ENCODE data around the gene SPEG. TPM values are rescaled to one million over a fixed set of nuclear protein-coding genes. Genes with fewer than 3 reads are reported as not detected.

SPEG gene
- total and polyA plus RNA-seq, 2 of the 13 experiments (the other 11 are each of a cell fraction or from before 2014, with no cell fraction given) = 0.18 to 0.24 TPM

DNA sequence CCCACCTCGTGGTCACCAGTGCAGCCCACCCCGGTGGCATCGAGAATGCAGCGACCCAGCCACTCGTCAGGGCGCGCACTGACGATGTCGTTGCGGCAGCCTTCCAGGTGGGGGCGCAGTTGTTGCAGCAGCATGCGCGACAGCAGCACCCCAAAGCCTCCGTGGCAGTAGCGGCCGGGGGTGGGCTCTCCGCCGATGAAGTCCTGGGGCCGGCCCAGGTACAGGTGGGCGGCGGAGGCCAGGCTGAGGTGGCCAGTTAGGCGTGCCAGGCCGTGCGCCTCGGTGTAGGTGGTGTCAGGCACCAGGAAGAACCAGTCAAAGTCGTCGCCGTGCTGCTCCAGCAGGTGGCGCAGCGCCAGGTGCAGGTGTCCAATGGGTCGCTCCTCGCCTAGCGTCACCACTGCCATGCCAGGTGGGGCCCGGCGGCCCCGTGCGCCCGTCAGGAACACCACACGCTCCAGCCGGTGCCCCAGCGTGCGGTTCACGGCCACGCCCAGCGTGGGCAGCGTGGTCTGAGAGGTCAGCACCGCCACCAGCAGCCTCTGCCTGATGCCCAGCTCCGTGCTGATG is 107.1 kb downstream of the SPEG start (continued):
- TF ChIP-seq PLSCR1 (CRISPR knock-in tag; IDR thresholded peaks at IDR 0.05; ENCODE audit: borderline replicate concordance) (no peak), ZBTB42 (CRISPR knock-in tag; IDR thresholded peaks at IDR 0.05) (no peak), AFF4 (CRISPR knock-in tag; IDR thresholded peaks at IDR 0.05) (no peak), MEF2D (CRISPR knock-in tag; IDR thresholded peaks at IDR 0.05) (peak; percentile 87), ZNF292 (CRISPR knock-in tag; IDR thresholded peaks at IDR 0.05; ENCODE audit: borderline replicate concordance, low read depth) (no peak), ZNF766 (CRISPR knock-in tag; IDR thresholded peaks at IDR 0.05; ENCODE audit: borderline replicate concordance) (no peak), ZNF737 (CRISPR knock-in tag; IDR thresholded peaks at IDR 0.05; ENCODE audit: borderline replicate concordance) (no peak), ZBTB26 (CRISPR knock-in tag; IDR thresholded peaks at IDR 0.05; ENCODE audit: borderline replicate concordance) (peak; percentile 72; the same call in 1 of the 2 replicates), SRSF4 (IDR thresholded peaks at IDR 0.05; ENCODE audit: low read depth, low read length, poor library complexity, severe bottlenecking) (no peak), SUZ12 (IDR thresholded peaks at IDR 0.05; ENCODE audit: low read depth, low read length) (no peak), ERF (CRISPR knock-in tag; IDR thresholded peaks at IDR 0.05) (peak; percentile 80), ZNF331 (CRISPR knock-in tag; IDR thresholded peaks at IDR 0.05) (peak; percentile 82), ZNF337 (CRISPR knock-in tag; IDR thresholded peaks at IDR 0.05; ENCODE audit: borderline replicate concordance, low read depth) (no peak), ZNF83 (CRISPR knock-in tag; IDR thresholded peaks at IDR 0.05; ENCODE audit: borderline replicate concordance) (no peak), TBP (CRISPR knock-in tag; IDR thresholded peaks at IDR 0.05) (no peak), DNMT1 (CRISPR knock-in tag; IDR thresholded peaks at IDR 0.05) (peak; percentile 95; the same call in 1 of the 2 replicates), NR2F1 (CRISPR knock-in tag; IDR thresholded peaks at IDR 0.05) (no peak)
- TF ChIP-seq, protein P1, sequence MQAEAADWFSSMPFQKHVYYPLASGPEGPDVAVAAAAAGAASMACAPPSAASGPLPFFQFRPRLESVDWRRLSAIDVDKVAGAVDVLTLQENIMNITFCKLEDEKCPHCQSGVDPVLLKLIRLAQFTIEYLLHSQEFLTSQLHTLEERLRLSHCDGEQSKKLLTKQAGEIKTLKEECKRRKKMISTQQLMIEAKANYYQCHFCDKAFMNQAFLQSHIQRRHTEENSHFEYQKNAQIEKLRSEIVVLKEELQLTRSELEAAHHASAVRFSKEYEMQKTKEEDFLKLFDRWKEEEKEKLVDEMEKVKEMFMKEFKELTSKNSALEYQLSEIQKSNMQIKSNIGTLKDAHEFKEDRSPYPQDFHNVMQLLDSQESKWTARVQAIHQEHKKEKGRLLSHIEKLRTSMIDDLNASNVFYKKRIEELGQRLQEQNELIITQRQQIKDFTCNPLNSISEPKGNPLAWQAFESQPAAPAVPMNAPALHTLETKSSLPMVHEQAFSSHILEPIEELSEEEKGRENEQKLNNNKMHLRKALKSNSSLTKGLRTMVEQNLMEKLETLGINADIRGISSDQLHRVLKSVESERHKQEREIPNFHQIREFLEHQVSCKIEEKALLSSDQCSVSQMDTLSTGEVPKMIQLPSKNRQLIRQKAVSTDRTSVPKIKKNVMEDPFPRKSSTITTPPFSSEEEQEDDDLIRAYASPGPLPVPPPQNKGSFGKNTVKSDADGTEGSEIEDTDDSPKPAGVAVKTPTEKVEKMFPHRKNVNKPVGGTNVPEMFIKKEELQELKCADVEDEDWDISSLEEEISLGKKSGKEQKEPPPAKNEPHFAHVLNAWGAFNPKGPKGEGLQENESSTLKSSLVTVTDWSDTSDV (CRISPR knock-in tag; IDR thresholded peaks at IDR 0.05) = 0 out of 2 replicates have a peak, but pooled peaks have one; percentile 76
